ENCODE results near the gene RPS29. TPM values are rescaled to one million over a fixed set of nuclear protein-coding genes. Genes with fewer than 3 reads are reported as not detected.
"Not testable (repeated sequence)": the region's sequence is repeated elsewhere in the genome, so short reads cannot be mapped to it uniquely, and the experiment has no call there.

RPS29 gene
- total RNA-seq = 852 TPM

DNA sequence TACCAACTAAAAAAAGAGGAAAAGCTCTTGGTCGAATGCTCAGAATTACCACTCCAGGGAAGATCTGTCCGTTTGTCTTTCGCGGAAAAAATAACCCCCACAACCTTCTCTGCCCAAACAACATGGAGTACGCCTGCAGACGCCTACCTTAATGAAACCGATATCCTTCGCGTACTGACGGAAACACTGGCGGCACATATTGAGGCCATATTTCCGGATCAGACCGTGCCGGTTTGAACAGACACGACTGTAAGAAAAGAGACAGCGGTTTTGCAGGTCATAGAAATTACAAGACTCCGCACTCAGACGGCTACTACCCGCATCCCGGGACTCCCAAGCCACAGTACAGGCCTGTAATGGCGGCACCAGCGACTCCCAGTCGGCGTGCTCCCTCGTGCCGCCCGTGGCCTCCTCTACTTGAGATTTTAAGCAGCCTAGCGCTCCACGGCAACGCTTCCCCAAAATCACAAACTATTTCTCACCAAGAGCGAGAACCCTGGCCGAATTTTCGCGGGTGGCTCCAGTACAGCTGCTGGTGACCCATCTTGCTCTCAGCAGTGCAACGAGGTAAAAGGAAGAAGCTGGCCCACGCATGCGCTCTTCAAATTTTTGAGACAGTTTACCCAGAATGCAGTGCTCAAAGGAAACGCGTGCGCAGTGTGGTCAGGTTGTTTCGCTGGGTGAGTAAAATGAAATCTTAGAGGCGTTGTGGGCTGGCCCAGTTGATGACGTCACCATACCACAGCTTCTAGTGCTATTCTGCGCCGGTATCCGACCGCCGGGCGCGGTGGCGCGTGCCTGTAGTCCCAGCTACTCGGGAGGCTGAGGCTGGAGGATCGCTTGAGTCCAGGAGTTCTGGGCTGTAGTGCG is at the start of gene RPS29:
RPS29 (minus strand) TSS at position 578 of the 870 bp plus-strand sequence; CDS start at position 544, 34 bp downstream.
- DNase-seq (ENCODE audit: low spot score) = peak; percentile 99

DNA sequence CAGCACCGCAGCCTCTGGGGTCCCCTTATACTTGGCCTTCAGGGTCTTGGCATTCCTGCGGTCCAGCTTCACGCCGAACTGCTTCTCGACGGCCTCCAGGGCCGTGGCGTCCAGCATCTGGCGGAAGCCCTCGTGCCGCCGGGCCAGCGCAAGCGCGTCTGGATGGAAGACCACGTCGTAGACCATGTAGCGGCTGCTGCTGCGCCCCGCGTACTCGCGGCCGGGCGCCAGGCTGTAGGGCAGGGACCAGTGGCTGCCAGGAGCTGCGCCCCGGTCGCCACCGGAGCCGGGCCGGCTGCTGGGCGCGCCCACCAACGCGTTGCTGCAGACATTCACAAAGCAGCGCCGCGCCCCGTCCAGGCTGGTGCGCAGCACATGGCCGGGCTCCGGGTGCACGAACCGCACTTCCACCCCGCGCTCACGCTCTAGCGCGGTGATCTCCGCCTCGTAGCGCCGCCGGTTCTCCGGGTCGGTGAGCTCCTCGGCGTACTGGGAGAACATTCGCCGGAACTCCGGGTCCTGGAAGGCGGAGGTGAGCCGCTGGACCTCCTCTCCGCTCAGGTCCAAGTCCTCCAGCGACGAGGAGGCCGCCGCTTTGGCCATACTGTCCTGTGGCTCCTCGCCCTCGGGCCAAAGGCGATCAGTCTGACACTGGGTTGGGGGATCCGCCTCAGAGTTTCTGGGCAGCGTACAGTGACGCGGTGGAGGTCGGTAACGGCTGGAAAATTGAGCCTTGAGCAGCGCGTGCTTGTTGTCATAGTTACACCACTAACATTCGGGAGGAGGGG is 48.6 kb upstream of the RPS29 start, which contains the start of gene DNAAF2:
DNAAF2 (minus strand) TSS at position 698 of the 788 bp plus-strand sequence; CDS start at position 603, 95 bp downstream.
- peak; percentile 60 for DNase-seq (ENCODE audit: low spot score)

DNA sequence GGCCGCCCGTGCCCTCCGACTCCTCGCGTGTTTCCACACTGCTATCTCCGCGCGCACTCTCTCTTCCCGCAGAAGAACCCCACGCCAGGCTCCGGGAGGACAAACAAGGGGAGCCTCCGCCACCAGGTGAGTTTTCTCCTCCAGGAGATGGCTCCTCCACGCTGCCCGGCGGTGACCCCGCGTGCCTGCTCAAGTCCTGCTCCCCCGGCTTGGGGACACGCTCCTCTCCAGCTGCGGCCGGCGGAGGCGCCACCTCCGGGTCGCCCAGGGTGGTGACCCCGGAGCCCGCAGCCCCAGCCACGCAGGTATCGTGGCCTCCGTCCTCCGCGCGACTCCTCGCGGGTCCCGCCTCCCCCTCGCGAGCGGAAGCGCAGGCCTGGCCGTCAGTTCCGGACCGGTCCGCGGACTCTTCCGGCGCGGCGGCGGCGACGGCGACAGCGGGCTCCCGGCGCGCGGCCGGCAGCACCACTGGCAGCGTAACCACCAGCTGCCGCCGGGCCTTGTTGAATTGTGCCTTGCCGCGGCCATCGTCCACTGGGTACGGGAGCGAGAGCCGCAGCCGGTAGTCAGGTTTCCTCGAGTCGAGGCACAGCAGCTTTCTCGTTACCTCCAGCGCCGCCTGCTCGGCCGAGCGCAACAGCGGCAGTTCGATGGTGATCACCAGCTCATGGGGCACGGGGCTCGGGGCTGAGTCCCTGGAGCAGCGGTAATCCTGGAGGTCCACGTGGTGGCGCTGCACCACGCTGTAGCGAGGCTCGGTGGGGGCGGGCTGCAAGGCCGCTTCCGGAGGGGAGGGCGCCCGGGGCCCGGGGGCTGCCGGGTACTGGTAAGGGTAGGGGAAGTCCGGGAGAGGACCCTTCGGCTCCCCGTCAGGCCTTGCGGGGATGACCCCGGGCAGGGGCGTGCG is 47.7 kb upstream of the RPS29 start:
- peak; percentile 93 for DNase-seq (ENCODE audit: low spot score)

DNA sequence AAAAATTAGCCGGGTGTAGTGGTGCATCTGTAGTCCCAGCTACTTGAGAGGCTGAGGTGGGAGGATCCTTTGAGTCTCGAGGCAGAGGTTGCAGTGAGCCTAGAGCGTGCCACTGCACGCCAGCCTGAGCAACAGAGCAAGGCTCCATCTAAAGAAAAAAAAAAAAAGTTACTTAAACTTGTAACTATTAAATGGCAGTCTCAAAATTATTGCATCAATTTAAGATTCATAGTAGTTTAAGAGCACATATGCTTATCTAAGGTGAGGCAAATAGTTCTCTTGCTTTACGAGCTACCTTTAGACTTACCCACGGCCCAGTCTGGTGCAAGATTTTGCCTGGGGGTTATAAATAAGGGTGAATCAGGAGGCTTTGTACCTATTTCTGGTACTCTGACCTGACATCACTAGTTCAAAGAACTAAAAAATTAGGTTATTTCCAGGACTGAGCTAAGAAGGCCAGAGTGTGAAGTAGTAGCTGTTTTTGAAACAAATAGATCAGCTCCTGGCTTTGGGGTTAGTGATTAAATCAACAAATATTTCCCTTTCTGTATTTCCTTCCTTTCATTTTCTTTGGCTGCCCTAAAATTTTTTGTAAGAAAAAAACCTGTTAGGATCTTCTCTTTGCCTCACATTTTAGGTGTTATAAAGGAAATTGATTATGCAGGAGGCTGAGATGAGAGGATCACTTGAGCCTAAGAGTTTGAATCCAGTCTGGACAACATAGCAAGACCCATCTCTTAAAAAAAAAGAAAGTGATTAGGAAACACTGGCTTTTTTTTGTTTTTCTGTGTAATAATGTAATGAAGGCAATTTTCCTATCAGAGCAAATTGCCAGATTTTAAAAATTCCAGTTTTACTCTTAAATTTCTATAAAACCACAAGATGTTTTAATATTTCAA is 38.0 kb upstream of the RPS29 start:
- DNase-seq (ENCODE audit: low spot score) = no peak

DNA sequence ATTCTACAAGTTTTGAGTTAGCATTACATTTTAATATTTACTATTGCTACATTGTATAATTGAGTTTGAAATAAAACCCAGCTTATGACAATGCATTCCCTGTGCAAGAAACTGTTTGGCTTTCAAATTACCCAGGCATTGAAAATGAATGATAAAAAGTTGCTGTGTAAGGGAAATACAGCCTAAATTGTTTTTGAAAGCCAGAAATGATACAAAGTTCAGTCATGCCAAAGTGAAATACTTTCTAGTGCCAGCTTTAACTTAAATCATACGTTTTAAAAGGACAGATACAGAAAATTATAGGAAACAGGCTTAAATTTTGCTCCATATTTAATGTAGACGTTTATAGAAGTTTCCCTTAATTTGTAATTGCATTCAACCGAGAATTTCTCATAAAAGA is 37.2 kb upstream of the RPS29 start:
- no peak for DNase-seq (ENCODE audit: low spot score)

DNA sequence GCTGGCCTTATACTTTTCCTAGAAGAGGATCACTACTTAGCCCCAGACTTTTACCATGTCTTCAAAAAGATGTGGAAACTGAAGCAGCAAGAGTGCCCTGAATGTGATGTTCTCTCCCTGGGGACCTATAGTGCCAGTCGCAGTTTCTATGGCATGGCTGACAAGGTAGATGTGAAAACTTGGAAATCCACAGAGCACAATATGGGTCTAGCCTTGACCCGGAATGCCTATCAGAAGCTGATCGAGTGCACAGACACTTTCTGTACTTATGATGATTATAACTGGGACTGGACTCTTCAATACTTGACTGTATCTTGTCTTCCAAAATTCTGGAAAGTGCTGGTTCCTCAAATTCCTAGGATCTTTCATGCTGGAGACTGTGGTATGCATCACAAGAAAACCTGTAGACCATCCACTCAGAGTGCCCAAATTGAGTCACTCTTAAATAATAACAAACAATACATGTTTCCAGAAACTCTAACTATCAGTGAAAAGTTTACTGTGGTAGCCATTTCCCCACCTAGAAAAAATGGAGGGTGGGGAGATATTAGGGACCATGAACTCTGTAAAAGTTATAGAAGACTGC is 35.9 kb upstream of the RPS29 start:
- DNase-seq (ENCODE audit: low spot score) = no peak

DNA sequence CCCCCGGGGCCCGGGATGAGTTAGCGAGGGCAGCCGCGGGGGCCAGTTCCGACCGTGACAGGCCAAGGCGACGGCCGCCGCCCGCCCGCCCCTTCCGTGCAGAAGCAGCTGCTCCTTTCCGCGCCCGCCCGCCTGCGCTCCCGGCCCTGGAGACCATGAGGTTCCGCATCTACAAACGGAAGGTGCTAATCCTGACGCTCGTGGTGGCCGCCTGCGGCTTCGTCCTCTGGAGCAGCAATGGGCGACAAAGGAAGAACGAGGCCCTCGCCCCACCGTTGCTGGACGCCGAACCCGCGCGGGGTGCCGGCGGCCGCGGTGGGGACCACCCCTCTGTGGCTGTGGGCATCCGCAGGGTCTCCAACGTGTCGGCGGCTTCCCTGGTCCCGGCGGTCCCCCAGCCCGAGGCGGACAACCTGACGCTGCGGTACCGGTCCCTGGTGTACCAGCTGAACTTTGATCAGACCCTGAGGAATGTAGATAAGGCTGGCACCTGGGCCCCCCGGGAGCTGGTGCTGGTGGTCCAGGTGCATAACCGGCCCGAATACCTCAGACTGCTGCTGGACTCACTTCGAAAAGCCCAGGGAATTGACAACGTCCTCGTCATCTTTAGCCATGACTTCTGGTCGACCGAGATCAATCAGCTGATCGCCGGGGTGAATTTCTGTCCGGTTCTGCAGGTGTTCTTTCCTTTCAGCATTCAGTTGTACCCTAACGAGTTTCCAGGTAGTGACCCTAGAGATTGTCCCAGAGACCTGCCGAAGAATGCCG is 35.1 kb upstream of the RPS29 start:
- peak; percentile 65 for DNase-seq (ENCODE audit: low spot score)

DNA sequence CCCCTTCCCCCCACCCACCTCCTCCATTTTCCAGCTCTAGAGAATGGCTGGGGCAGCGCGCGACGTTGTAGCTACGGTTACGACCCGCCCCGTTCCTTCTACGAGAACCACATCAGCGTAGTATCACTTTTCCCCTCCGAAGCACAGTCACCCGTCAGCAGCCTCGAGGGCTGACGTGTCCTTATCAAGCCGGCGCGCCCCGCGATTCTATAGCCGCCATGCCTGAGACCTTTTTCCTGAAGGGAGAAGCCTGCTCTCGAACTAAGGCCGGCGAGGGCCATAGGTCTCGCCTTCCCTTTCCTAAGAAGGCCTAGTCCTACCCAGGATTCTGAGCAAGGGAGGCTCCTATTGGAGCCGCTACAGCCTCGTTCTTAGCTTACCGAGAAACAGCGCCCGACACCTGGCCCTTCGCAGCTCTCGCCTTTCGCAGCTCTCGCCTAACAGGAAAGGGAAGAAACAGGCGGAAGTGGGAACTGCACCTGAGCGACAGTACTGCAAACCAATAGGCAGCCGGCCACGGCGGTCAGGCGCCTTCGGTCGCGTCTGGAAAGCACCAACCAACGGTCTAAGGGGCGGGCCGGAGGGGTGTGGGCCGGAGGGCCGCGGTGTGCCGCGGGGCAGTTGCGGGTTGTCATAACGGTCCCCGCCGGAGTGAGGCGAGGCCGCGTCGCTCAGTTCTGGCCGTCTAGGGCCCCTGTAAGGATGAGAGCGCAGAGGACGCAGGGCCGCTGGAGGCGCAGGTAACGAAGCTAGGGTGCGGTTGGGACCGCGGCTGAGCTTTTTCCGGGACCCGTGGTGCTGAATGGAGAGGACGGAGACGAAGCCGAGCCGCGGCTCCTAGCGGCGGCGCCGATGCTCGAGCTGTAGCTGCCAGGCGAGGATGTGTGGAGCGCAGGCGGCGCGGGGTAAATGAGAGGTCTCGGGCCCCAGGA is 34.3 kb upstream of the RPS29 start, which contains the start of the genes MGAT2 and RPL36AL:
MGAT2 (plus strand) TSS at position 618 of the 932 bp plus-strand sequence. CDS start 470 bp downstream, outside the sequence.
RPL36AL (minus strand) TSS at position 445 of the 932 bp plus-strand sequence. CDS start 1,522 bp downstream, outside the sequence.
- DNase-seq (ENCODE audit: low spot score) = peak; percentile 98

DNA sequence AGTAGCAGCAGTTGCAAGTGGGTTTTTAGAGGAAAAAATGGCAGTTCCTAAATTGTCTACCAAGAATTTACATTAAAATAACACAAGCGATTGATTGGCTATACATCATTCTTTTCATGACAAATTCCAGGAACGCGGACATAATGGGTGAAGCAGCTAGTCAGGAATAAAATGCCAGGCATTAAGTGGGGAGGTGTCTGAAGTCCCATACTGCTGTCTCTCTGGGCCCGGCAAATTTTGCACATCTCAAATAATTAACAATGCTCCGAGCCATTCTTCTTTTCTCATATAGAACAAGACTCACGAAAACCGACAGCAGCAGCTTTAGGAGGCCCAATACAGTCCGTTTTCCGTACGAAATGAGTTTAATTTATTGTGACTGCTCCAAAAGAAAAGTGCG is 33.5 kb upstream of the RPS29 start:
- DNase-seq (ENCODE audit: low spot score) = no peak

DNA sequence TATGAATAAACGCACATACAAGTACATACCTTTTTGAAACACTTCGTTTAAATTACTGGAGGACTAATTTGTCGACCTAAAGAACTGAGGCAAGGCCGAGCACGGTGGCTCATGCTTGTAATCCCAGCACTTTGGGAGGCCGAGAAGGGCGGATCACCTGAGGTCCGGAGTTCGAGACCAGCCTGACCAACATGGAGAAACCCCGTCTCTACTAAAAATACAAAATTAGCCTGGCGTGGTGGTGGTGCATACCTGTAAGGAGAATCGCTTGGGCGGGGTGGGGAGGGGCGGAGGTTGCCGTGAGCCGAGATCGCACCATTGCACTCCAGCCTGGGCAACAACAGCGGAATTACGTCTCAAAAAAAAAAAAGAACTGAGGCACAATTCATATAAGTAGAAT is 33.1 kb upstream of the RPS29 start:
- not testable (repeated sequence) for DNase-seq (ENCODE audit: low spot score)

DNA sequence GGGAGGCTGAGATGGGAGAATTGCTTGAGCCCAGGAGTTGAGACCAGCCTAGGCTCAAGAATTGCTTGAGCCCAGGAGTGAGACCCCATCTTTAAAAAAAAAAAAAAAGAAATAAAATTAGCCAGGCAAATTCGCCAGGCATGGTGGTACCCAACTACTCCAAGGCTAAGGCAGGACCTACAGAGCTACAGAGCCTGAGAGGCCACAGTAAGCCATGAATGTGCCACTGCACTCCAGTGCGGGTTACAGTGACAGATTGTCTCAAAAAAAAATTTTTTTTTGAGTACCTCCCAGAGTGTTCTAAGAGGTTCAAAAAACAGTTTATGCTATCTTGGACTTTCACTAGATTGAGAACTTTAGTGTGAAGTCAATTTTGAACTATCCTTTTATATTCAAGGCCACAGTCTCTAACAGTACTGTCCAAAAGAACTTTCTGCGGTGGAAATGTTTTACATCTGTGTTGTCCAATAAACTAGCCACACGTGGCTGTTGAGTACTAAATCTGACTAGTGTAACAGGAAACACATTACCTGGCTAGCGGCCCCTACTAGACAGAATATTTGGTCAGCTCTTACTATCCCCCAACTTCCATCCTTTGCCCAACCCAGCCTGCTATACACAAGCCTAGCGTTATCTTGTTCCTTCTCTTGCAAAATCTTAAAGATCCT is 31.8 kb upstream of the RPS29 start:
- no peak for DNase-seq (ENCODE audit: low spot score)

DNA sequence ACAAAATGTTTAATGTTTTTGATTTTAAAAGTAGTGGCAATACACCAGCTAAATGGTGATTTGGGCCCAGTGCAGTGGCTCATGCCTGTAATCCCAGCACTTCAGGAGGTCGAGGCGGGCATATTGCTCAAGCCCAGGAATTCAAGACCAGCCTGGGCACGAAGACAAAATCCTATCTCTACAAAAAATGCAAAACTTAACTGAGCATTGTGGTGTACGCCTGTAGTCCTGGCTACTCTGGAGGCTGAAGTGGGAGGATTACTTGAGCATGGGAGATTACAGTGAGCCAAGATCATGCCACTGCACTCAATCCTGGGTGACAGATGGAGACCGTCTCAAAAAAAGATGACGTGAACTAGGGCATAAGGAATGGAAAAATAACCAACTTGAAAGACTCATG is 29.6 kb upstream of the RPS29 start:
- DNase-seq (ENCODE audit: low spot score) = no peak

DNA sequence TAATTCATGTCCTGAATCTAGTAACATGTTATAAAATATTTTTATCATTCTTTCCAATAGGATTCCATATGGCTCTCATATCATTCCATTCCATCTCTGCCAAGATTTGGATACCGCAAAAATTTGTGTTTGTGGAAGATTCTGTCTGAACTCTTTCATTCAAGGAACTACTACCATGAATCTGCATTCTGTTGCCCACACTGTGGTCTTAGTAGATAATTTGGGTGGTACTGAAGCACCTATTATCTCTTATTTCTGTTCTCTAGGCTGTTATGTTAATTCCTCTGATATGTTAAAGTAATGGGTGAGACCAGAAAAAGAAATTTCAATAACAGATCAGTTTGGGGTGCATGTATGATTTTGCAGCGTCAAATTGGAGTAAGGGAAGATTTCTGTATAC is 28.0 kb upstream of the RPS29 start:
- no peak for DNase-seq (ENCODE audit: low spot score)

DNA sequence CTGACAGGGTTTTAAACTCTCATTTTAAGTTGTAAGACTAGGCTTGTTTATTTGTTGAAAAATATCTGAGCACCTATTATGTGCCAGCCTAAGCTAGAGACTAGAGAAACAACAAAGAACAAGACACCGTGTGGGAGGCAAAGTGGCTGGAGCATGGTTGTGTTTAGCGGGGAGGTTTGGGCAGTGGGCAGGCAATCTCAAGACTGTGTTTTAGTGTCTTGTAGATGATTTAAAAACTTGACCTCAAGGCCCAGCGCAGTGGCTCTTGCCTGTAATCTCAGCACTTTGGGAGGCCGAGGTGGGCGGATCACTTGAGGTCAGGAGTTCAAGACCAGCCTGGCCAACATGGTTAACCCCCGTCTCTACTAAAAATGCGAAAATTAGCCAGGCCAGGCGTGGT is 26.5 kb upstream of the RPS29 start:
- DNase-seq (ENCODE audit: low spot score) = no peak

DNA sequence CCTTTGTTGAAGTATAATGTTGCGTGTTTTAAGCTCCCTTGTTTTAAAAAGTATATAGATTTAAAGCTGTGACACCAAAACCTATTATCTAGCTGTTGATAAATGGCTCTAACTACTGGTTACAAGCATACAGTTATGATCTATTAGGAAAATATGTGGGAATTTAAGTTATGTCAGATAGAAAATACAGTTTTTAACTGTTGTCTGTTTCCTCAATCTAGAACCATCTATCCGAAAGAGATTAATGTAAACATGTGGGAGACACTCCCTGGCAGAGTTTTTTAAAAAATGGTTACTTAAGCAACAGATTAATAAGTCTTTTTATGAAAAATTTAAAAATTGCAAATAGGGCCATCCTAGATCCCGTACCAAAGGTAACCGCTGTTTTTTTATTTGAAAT is 26.1 kb upstream of the RPS29 start:
- no peak for DNase-seq (ENCODE audit: low spot score)

DNA sequence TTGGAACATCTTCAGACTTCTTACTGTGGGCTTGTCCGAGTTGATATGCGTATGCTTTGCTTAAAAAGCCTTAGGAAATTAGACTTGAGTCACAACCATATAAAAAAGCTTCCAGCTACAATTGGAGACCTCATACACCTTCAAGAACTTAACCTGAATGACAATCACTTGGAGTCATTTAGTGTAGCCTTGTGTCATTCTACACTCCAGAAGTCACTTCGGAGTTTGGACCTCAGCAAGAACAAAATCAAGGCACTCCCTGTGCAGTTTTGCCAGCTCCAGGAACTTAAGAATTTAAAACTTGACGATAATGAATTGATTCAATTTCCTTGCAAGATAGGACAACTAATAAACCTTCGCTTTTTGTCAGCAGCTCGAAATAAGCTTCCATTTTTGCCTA is 21.4 kb upstream of the RPS29 start:
- no peak for DNase-seq (ENCODE audit: low spot score)

DNA sequence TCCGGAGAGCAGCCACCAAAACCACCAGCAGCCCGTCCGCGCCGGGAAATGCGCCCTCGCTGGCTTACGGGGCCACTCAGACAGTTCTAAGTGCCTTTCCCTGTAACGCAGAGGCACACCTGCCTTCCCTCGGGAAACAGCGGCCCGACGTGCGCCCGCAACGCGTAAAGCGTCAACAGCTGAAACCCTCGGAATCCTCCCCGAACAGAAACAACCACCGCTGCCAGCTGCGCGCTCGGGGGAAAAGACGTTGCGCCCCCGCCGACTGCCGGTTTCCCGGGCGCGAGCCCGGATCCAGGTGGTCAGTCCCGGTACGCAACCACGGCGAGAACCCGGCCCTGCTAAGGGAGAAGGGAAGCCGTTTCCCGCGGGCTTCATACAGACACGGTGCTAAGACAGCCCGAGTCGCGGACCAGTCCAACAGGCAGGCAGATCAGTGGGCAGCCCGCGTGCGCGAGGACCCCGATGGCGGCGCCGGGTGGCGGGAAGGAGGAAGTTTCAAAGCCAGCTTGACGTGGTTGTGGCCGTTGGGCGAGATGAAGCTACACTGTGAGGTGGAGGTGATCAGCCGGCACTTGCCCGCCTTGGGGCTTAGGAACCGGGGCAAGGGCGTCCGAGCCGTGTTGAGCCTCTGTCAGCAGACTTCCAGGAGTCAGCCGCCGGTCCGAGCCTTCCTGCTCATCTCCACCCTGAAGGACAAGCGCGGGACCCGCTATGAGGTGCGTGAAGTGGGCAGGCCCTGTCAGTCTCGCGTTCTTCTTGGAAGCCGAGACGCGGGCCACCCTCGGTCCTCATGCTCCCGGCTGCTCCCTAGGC is 12.5 kb upstream of the RPS29 start, which contains the start of gene LRR1:
LRR1 (plus strand) TSS at position 456 of the 816 bp plus-strand sequence; CDS start at position 537, 81 bp downstream.
- peak; percentile 88 for DNase-seq (ENCODE audit: low spot score)

Data from mucosa of gallbladder (tissue), 1 donor.